ENCODE results near the gene ITIH5. TPM values are rescaled to one million over a fixed set of nuclear protein-coding genes. Genes with fewer than 3 reads are reported as not detected.

Gene ITIH5
- polyA plus RNA-seq, 1 experiment = 10.3 TPM

DNA sequence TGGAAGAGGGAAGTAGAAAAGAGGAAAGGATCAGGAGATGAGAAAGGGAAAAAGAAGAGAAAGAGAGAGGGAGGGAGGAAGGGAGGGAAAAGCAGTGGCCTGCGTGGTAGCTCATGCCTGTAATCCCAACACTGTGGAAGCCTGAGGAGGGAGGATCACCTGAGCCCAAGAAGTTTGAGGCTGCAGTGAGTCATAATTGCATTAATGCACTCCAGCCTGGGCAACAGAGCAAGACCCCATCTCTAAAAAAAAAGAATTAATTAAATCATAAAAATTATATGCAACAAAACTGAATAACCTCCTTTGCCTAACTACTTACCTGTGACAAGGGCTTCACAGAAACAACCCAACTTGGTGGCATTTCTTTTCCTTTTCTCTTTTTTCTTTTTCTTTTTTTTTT lies 148.1 kb downstream of the ITIH5 start:
- Histone ChIP-seq H3K27me3 (ENCODE audit: control insufficient read depth, insufficient read depth, low read length) (no peaks in the 10 kb centered on the region), H3K4me3 (ENCODE audit: low read depth, low read length) (no peak overlapping the region), H3K36me3 (ENCODE audit: control insufficient read depth, insufficient read depth, low read length) (no peaks in the 10 kb centered on the region)
- DNase-seq (ENCODE audit: low read depth) = no peak
- TF ChIP-seq, protein P1, sequence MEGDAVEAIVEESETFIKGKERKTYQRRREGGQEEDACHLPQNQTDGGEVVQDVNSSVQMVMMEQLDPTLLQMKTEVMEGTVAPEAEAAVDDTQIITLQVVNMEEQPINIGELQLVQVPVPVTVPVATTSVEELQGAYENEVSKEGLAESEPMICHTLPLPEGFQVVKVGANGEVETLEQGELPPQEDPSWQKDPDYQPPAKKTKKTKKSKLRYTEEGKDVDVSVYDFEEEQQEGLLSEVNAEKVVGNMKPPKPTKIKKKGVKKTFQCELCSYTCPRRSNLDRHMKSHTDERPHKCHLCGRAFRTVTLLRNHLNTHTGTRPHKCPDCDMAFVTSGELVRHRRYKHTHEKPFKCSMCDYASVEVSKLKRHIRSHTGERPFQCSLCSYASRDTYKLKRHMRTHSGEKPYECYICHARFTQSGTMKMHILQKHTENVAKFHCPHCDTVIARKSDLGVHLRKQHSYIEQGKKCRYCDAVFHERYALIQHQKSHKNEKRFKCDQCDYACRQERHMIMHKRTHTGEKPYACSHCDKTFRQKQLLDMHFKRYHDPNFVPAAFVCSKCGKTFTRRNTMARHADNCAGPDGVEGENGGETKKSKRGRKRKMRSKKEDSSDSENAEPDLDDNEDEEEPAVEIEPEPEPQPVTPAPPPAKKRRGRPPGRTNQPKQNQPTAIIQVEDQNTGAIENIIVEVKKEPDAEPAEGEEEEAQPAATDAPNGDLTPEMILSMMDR (IDR thresholded peaks at IDR 0.05; ENCODE audit: insufficient read depth, low read depth, low read length) = no peak
- ChIA-PET CTCF (no interaction called here), POLR2A (no interaction called here)

DNA sequence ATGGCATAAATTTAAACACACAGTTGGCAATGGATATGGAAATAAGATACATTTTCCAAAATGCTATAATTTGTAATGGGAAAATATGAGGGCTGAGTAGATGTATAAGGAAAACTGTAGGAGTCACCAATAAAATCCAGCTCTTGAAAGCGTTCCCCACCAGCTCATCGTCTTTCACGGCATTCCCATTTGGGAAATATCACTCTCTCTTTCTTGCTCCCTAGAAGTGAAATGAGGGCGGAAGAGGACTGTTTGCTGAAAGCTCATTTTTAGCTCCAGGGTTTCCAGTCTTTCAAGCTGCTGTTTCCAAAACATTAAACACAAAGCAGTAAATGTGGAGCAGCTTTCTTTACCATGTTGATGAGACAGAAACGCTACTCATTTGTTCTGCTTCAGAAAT lies 151.3 kb downstream of the ITIH5 start:
- Histone ChIP-seq H3K27me3 (ENCODE audit: control insufficient read depth, insufficient read depth, low read length) (no peaks in the 10 kb centered on the region), H3K36me3 (ENCODE audit: control insufficient read depth, insufficient read depth, low read length) (no peaks in the 10 kb centered on the region), H3K4me3 (ENCODE audit: low read depth, low read length) (no peak overlapping the region)
- ChIA-PET CTCF (interaction anchor here (3.2 kb wide), 1 partner anchor 10 kb away, joined by 15 read pairs; no protein-coding TSS in a partner anchor), POLR2A (no interaction called here)
- TF ChIP-seq, protein P1 (IDR thresholded peaks at IDR 0.05; ENCODE audit: insufficient read depth, low read depth, low read length) = no peak
- no peak for DNase-seq (ENCODE audit: low read depth)

DNA sequence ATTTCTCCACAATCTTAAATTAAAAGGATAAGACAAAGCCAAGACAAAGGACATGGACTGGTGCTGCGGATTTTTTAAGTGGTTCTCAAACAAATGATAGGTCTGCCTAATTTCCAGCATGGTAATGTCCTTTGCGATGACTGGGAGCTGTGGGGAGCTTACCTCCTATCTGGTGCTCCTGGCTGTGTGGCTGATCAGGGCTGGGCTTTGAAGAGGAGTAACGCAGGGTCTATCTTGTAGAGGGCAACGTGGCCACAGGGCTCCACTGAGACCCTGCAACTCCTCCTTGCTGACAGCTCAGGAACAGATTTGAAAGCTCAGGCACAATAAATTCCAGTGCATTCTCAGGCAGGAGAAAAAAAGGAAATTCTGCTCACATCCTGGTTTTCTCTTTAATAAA lies 152.8 kb downstream of the ITIH5 start:
- POLR2A ChIA-PET = no interaction called here
- no peak for DNase-seq (ENCODE audit: low read depth)
- TF ChIP-seq, protein P1 (IDR thresholded peaks at IDR 0.05; ENCODE audit: insufficient read depth, low read depth, low read length) = no peak
- H3K27me3 ChIP-seq (ENCODE audit: control insufficient read depth, insufficient read depth, low read length) = no peaks in the 10 kb centered on the region
- no peaks in the 10 kb centered on the region for H3K36me3 ChIP-seq (ENCODE audit: control insufficient read depth, insufficient read depth, low read length)
- no peak overlapping the region for H3K4me3 ChIP-seq (ENCODE audit: low read depth, low read length)
- CTCF ChIA-PET = interaction anchor here (0.8 to 3.2 kb wide), 2 partner anchors 10 to 11 kb away, joined by 3 to 15 read pairs; no protein-coding TSS in a partner anchor

DNA sequence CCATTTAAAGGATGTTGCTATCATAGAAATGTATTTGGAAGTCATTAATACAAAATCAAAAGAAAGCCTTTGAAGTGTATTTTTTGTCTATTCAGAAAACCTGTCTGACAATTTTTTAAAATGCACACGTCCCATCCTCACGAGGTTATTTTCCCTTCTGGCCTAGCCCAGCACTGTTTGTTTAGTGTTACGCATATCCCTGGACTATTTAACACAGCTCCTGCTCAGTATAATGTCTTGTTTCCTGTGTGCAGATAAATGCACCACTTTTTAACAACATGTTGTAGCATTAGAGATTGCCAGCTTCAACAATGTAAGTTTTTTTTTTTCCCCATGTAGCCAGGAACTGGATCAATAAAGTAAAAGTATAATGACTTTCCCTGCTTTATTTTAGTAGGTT lies 153.3 kb downstream of the ITIH5 start:
- Histone ChIP-seq H3K4me3 (ENCODE audit: low read depth, low read length) (no peak overlapping the region), H3K27me3 (ENCODE audit: control insufficient read depth, insufficient read depth, low read length) (no peaks in the 10 kb centered on the region), H3K36me3 (ENCODE audit: control insufficient read depth, insufficient read depth, low read length) (no peaks in the 10 kb centered on the region)
- CTCF ChIA-PET = interaction anchor here (0.8 to 3.2 kb wide), 2 partner anchors 10 to 12 kb away, joined by 3 to 15 read pairs; no protein-coding TSS in a partner anchor
- POLR2A ChIA-PET = no interaction called here
- TF ChIP-seq, protein P1 (IDR thresholded peaks at IDR 0.05; ENCODE audit: insufficient read depth, low read depth, low read length) = no peak
- no peak for DNase-seq (ENCODE audit: low read depth)

DNA sequence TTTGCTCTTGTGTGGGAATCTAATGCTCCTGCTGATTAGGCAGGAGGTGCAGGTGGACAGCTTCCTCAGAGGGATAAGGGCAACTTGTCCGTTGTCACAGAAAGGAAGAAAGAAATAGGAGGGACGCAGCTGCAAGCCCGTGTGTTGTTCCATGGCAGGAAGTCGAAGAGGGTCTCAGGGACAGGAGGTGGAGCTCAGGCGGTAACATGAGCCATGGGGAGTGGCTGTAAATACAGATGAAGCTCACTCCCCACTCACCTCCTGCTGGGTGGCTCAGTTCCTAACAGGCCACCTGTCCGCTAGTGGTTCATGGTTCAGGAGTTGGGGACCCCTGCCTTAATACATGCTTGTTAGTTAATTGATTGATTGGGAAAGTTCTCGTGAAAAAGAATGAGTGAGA lies 154.3 kb downstream of the ITIH5 start:
- no peak for DNase-seq (ENCODE audit: low read depth)
- H3K27me3 ChIP-seq (ENCODE audit: control insufficient read depth, insufficient read depth, low read length) = no peaks in the 10 kb centered on the region
- TF ChIP-seq, protein P1 (IDR thresholded peaks at IDR 0.05; ENCODE audit: insufficient read depth, low read depth, low read length) = no peak
- CTCF ChIA-PET = no interaction called here
- H3K4me3 ChIP-seq (ENCODE audit: low read depth, low read length) = no peak overlapping the region
- no peaks in the 10 kb centered on the region for H3K36me3 ChIP-seq (ENCODE audit: control insufficient read depth, insufficient read depth, low read length)
- POLR2A ChIA-PET = no interaction called here

Measured in BJ (cell line).